Effector memory CD4-positive, alpha-beta T cell (primary cell): ENCODE data around the gene CLTC.

ENCODE experiments used
- DNase-seq, 3 donors: peaks; one replicate each; pipeline ENCODE4 v3.0.0-alpha.2; 2020
- H3K27ac ChIP-seq: 2 replicates; pipeline ENCODE4 v1.7.0; 2013; ENCODE audit warnings: mild to moderate bottlenecking, low read length, moderate library complexity; ENCODE audit not compliant: insufficient read depth, poor library complexity, severe bottlenecking
- H3K27me3 ChIP-seq: replicated peaks from 2 replicates; pipeline ENCODE4 v1.7.0; 2013; ENCODE audit warnings: mild to moderate bottlenecking, low read length; ENCODE audit not compliant: insufficient read depth, control insufficient read depth, poor library complexity, severe bottlenecking
- H3K36me3 ChIP-seq: 2 replicates; pipeline ENCODE4 v1.7.0; 2013; ENCODE audit warnings: mild to moderate bottlenecking, low read length, moderate library complexity; ENCODE audit not compliant: control insufficient read depth, insufficient read depth
- H3K4me1 ChIP-seq: 2 replicates; pipeline ENCODE4 v1.7.0; 2013; ENCODE audit warnings: low read length, mild to moderate bottlenecking; ENCODE audit not compliant: control insufficient read depth, insufficient read depth, poor library complexity, severe bottlenecking
- H3K4me3 ChIP-seq: 2 replicates; pipeline ENCODE4 v1.7.0; 2013; ENCODE audit warnings: low read length, low read depth, mild to moderate bottlenecking; ENCODE audit not compliant: insufficient read depth, poor library complexity, severe bottlenecking
- H3K9me3 ChIP-seq: 2 replicates; pipeline ENCODE4 v1.7.0; 2013; ENCODE audit warnings: mild to moderate bottlenecking, low read length, moderate library complexity; ENCODE audit not compliant: control insufficient read depth

Gene CLTC

GRCh38 chr17:59733697-59734096, 114.0 kb downstream of the CLTC start:
- no peak overlapping the region for H3K27ac ChIP-seq
- no peaks in the 10 kb centered on the region for H3K4me1 ChIP-seq
- H3K27me3 ChIP-seq: no peaks in the 10 kb centered on the region
- DNase-seq: no peak
- H3K4me3 ChIP-seq: no peak overlapping the region
- peaks cover 15% of the 10 kb centered on the region for H3K36me3 ChIP-seq
- H3K9me3 ChIP-seq: no peaks in the 10 kb centered on the region

GRCh38 chr17:59734226-59734625, 114.5 kb downstream of the CLTC start:
- Histone ChIP-seq H3K9me3 (no peaks in the 10 kb centered on the region), H3K27me3 (no peaks in the 10 kb centered on the region), H3K4me3 (no peak overlapping the region), H3K4me1 (no peaks in the 10 kb centered on the region), H3K36me3 (peaks cover 20% of the 10 kb centered on the region), H3K27ac (no peak overlapping the region)
- DNase-seq: no peak

DNA sequence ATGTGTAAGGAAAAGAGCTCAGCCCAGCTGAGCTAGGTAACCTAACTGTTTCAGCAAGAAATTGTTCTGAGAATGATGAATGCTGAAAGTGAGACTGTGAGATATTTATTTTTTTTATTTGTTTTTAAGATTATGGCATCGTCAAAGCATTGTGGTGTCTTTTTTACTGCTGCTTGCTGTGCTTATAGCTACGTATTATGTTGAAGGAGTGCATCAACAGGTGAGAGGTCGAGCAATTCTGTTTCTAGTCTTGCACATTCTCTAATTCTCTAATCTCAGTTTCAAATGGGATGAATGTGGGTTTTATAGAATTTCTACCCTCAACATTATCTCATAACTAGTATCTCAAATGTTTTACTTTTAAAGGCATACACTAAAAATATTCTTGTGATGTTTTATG, 117.6 kb downstream of the CLTC start:
- no peaks in the 10 kb centered on the region for H3K27me3 ChIP-seq
- DNase-seq: no peak
- no peak overlapping the region for H3K27ac ChIP-seq
- H3K9me3 ChIP-seq: no peaks in the 10 kb centered on the region
- peaks cover 20% of the 10 kb centered on the region for H3K36me3 ChIP-seq
- no peak overlapping the region for H3K4me3 ChIP-seq
- no peaks in the 10 kb centered on the region for H3K4me1 ChIP-seq

DNA sequence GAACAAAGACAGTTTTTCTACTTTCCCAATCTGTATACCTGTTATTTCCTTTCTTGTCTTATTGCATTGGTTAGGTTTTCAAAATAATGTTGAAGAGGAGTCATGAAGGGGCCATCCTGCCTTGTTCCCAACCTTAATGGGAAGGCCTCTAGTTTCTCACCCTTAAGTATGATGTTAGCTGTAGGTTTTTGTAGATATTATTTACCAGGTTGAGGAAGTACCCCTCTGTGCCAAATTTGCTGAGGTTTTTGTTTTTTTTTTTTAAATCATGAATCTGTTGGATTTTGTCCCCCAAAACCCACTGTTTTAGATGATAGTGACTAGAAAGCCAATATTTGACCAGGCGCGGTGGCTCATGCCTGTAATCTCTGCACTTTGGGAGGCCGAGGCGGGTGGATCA, 124.1 kb downstream of the CLTC start:
- peaks cover 4% of the 10 kb centered on the region for H3K36me3 ChIP-seq
- DNase-seq: no peak
- no peaks in the 10 kb centered on the region for H3K9me3 ChIP-seq
- no peaks in the 10 kb centered on the region for H3K27me3 ChIP-seq
- H3K4me1 ChIP-seq: no peaks in the 10 kb centered on the region
- no peak overlapping the region for H3K27ac ChIP-seq
- no peak overlapping the region for H3K4me3 ChIP-seq

- Histone ChIP-seq H3K9me3 (no peaks in the 10 kb centered on the region), H3K27me3 (no peaks in the 10 kb centered on the region), H3K4me1 (no peaks in the 10 kb centered on the region), H3K27ac (no peak overlapping the region), H3K36me3 (no peaks in the 10 kb centered on the region), H3K4me3 (no peak overlapping the region)
- no peak for DNase-seq
These were observed 125.3 kb downstream of the CLTC start for GRCh38 chr17:59745040-59745439.
